CD4-positive, alpha-beta T cell treated with Interleukin-15 for 4 hours (primary cell): ENCODE measurements around the gene RALGDS.

Experiments used
- DNase-seq: peaks from one replicate; pipeline ENCODE4 v3.0.0-alpha.2; 2020; ENCODE audit warnings: low spot score

RALGDS gene

DNA sequence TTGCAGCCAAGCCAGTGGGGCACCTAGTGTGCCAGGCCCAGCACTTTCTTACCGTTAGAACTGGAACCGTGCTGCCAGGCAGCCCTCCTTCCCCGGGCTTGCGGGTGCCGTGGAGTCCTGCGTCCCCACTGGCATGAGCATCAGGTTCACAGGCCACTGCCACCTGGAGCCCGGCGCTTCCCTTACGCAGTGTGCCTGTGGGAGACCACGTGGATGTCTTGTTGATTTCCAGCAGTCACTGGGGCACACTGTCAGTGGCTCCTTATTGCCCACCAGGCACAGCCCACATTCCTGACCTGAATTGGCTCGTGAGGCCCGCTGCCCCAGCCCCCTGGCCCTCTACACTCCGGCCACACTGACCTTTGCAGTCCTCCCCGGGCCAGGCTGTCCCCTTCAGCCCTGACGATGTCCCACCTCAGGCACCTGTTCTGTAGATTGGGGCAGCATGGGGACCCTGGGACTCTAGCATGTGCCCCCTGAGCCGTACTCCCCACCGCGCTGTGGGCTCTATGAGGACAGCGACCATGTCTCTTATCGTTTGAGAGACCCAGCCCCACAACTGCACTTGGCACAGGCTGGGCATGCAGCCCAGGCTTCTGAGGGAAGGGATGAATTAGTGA lies 69.6 kb downstream of the RALGDS start:
- DNase-seq: no peak

DNA sequence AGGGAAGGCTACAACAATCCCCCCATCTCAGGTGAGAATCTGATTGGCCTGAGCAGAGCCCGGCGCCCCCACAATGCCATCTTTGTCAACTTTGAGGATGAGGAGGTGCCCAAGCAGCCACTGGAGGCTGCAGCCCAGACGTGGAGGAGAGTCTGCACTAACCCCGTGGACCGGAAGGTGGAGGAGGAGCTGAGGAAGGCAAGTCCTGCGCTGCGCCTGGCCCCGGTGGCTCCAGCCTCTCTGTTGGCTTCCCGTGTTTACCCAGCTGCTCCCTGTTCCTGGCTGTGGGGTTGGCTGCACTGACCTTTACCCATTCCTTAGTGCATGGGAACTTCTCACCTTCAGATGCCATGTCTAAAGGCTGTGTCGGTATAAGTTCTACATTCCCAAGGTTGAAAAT lies 70.3 kb downstream of the RALGDS start:
- no peak for DNase-seq

DNA sequence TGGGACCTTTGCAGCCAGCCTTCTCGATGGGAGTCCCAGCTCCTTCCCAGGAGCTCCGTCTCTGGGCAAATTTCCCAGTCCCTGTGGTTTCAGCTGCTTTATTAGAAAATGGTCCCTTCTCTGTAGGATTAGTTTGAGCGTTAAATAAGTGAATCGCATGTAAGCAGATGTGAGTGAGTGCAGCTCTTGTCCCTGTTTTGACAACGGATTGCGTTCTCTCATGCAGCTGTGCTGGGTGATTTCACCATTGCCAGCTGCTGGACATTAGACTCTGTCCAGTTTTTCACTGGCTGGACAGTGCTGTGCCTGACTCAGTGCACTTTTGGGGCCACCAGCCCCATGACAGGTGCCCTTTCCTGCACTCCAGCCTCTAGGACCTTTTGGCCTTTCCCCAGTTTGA lies 70.9 kb downstream of the RALGDS start:
- no peak for DNase-seq

DNA sequence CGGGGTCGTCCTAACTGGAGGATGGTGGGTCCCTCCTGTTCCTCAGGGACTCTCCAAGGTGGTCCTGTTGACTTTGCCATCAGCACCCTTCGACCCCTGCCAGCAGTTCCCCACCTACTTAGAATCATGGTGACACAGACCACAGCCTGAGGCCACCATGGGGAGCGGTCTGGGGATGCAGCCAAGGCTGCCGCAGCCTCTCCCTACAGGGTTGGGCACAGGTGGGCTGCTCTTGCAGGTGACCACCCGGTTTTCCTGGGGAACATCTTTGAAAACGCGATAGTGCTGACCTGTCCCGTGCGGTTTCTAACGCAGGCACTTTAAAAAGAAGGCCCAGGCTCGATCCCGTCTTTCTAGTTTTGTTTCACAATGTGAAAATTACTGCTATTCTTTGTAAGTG lies 72.0 kb downstream of the RALGDS start:
- DNase-seq: no peak

DNA sequence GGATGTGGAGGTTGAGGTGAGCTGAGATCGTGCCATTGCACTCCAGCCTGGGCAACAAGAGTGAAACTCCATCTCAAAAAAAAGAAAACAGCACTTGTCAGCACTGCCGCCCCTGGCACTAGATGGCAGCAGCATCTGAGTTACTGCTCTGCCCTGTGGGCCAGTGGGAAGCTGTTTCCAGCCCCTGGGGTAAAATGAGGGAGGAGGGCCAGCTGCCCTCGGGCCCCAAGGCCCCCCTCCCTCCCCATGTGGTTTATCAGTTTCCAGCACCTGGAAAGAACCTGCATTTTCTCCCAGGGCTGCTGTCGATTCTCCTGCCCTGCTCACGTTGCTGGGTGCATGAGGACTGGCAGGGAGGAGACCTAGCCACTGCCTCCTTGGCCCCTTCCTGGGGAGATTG lies 72.4 kb downstream of the RALGDS start:
- DNase-seq: peak; percentile 41
